NCI-H1092 treated with DMSO at 0.1 percent for 48 hours (cell line): ENCODE data around the gene HSDL2.
"Not testable (repeated sequence)": the region's sequence is repeated elsewhere in the genome, so short reads cannot be mapped to it uniquely, and the experiment has no call there.

ENCODE experiments used
- DNase-seq: peaks from one replicate; lab custom pipeline; 2025; lab: John Stamatoyannopoulos, UW

The HSDL2 gene

DNA sequence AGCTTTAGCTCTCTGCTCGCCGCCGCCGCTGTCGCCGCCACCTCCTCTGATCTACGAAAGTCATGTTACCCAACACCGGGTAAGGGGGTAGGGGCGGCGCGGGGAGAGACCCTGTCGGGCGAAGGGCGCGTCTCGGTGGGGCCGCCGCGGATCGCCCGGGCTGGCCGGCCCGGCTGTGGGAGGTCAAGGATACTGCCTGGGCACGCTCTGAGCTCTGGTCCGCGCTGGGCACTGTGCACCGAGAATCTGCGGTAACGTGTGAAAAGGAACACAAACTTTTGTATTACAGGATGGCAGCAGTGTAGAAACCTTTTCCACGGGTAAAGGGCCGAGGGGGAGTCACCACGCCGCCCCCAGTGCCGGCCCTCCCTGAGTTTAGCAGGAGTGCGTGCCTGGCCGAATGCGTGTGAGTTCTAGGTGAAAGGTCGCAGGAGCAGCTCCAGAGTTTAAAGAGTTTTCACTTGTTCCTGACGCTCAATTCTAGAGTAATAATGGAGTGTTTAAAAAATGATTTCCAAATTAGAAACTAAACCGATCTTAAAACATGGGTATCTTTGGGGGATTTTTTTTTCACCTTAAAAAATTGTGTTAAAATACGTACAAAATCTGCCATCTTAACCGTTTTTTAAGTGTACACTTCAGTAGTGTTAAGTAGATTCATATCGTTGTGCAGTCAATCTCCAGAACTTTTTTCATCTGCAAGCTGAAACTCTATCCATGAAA is at the start of gene HSDL2:
Gene HSDL2 (plus strand): TSS at position 7 of the 723 bp plus-strand sequence. CDS start 56 bp downstream, at position 63.
- DNase-seq = no peak

DNA sequence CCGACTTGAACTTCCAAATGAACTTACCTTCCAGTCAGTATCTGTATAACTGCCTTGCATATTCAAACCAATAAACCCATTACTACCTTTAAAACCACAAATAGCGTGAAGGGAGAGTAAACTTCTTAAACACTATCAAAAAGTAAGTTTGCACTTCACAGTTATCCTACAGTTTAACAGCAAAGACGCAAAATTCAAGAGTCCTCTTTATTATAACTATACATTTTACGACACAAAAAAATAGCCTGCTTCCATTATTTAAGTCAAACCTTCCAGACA is 48.3 kb upstream of the HSDL2 start:
- no peak for DNase-seq

DNA sequence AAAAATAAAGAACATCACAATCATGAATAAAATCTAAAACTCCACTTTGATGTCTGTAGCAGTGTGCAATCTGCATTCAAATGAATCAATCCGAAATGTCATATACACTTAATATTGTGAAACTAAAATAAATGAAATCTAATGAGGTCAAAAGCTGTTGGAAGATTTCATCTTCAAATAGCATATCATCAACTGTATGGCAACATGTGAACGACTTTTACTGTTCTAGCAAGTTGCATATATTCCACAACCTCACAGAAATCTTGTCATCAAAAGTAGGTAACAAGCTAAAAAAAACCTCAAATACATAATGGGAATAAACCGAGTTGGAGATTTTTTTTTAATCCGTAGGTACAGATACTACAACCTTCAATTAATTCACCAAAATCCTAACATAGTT is 47.7 kb upstream of the HSDL2 start:
- peak; percentile 26 for DNase-seq

DNA sequence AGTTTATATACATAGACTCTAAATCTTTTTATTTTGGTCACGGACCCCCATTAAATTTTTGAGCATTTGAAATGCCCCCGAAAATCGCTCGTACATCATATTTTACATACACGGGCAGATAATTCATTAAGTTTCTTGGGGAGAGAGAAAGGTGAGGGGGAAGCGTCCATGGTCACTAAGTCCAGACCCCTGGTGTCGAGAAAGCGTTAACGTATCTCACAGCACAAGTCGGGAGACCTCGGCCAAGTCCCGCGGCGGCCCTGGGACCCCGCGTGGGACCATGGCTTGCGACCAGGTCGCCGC is 47.3 kb upstream of the HSDL2 start:
- no peak for DNase-seq

DNA sequence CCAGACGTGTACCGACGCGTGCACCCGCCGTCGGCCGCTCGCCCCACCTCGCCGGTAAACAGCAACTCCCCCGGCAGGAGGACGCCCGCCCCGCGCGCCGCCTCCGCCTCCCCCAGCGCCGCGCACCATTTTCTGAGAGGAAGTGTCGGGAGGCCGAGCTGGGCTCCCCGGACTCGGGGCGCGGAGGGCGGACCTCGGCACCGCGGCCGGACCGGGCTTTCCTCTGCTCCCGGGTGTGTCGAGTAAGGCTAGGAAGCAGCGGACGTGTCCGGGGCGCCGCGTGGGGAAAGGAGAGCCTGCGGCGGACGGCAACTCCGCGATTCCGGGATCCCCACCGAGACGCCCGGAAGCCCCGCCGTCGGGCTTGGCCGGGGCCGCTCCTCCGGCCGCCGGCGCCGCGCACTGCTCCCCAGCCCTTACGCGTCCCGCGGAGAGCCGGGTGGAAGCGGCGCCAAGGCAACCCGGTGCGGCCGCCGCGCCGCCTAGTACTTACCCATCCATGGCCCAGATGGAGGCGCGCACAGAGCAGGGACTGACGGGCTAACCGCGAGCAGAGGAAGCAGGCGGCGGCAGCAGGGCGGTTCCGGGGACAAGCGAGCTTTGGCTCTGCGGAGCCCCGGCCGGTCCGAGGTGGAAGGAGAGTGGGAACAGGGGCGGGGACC is 46.8 kb upstream of the HSDL2 start, which contains the start of gene PTBP3:
Gene PTBP3 (minus strand): TSS at position 643 of the 662 bp plus-strand sequence. CDS start 35,754 bp downstream, outside the sequence.
- DNase-seq = peak; percentile 70

DNA sequence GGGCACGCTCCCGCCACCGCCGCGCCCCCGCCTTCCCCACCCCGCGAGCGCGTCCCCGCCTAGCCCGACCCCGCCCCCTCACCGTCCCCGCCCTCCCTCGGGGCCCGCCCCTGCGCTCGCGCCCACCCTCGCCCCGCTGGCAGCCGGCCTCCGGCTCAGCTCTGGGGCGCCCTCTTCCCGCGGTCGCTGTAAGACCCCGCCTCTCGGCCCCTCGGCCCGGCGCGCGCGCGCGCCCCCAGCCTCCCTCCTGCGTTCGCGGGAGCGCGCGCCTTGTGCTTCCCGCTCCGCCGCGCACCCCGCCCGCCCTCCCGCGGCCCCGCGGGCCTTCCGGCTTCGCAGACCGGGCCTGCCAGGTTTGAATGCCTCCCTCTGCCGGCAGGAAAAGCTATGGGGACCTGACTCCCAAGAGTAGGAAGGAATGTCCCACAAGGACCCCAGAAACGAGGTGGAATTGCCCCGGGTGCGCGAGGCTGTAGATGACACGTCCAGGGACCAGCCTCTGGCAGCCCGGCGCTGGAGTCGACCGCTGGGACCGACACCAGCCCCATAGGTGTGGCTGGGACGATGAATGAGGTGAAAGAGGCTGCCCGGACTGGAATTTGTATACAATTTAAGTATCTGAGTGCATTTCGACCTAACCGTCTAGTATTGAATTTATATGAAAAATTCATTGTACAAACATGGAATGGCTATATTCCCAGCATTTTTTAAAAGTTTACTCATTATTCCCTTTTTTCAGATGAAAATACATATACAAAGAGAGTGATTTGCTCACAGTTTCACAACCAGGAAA is 46.1 kb upstream of the HSDL2 start:
- DNase-seq = peak; percentile 95

DNA sequence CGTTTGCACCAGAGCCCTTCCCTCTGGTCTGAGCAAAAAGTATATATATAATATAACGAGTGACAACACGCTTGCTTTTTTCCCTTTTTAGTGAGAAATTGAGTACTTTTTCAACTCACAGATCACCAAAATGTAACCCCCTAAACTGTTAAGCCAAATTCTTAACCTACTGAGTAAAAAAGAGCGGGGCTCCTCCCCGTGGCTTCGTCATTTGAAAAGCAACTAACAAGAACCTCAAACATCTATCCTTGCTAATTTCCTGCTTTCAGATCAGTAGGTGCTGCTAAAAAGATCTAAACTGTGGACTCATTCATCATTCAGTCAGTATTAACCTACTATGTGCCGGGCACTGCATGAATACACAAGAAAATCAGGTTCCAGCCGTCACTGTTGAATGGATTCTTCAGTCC is 45.5 kb upstream of the HSDL2 start:
- DNase-seq = no peak

DNA sequence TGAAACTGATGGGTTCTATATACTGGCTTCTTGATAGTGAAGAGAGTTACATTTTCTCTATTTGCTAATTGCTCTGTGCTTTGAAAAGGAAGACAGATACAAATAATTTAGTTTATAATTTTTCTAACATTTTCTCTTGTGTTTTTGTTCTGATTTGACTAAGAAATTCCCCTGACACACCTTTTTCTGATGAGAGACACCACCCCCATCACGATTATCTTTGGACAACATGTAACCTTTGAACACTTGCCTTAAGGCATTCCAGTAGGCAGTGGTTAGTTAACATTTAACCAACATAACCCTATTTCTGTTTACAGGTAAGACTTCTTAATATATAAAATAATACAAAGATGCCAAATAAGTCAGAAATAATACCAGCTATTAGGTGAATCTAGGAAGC is 42.4 kb upstream of the HSDL2 start:
- DNase-seq = no peak

DNA sequence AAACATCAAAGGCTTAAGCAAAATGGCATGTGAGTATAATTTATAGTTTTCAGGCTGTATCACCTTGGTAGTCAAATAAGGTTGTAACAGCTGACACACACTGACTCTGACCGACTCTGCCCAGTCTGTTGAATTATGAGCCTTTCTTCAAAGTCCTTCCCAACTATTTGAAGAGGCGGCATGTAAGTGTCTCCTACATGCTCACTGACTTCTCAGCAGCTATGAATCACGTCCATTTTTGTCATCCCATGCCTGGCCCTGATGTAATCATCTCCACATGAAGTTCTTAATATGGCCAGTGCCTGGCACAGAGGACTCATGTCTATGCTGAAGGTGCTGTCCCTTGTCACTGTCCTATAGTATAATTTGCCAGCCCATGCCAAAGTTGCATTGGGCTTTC is 41.3 kb upstream of the HSDL2 start:
- no peak for DNase-seq

DNA sequence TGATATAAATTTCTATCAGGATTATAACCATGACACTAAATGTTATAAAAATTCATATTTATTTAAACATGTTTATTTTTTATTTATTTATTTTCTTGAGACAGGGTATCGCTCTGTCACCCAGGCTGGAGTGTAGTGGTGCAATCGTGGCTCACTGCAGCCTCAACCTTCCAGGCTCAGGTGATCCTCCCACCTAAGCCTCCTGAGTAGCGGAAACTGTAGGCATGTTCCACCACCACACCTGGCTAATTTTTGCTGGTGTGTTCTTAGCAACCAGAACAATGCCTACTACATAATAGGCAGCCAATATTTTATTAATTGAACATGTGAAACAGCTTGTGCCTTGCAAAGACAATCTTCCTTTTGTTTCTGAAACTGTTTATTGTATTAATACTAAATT is 40.0 kb upstream of the HSDL2 start:
- no peak for DNase-seq

DNA sequence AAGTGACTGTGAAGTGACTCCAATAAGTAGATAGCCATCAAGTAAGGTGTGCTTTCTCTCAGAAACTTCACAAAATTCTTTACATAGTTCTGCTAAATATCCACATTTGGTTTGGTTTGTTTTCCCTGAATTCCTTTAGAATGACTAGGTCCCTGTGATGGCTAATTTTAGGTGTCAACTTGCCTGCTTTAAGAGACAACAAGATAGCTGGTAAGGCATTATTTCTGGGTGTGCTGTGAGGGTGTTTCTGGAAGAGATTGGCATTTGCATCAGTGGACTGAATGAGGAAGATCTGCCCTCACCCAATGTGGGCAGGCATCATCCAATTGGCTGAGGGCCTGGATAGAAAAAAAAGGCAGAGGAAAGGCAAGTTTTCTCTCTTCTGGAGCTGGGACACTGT is 38.2 kb upstream of the HSDL2 start:
- DNase-seq = no peak

DNA sequence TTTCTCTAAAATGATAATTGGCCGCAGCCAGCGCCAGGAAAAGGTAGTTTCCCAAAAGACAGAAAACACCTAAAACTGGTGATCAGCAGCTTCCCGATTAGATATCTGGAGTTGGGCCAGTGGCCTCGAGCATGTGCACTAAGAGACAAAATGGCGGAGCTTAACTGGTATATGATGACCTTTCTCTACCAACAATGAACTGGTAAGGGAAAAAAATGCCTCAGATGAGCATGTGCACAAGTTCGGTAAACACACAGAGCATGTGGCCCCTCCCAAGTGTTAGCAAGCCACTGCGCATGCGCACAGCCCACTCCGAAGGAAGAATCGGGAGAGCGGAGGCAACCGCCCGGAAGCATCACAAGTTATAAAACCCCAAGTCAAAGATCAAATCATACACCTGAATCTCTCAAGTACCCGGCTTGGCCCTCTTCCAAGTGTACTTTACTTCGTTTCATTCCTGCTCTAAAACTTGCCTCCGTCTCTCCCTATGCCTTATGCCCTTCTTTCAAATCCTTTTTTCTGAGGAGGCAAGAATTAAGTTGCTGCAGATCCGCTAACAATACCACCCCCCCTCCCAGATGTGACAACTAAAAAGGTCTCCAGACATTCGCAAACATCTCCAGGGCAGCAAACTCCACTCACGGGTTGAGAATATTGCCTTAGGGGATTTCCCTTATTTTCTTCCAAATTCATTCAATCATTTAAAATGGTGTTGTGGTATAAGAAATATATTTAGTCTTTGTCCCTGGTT is 31.5 kb upstream of the HSDL2 start:
- no peak for DNase-seq

DNA sequence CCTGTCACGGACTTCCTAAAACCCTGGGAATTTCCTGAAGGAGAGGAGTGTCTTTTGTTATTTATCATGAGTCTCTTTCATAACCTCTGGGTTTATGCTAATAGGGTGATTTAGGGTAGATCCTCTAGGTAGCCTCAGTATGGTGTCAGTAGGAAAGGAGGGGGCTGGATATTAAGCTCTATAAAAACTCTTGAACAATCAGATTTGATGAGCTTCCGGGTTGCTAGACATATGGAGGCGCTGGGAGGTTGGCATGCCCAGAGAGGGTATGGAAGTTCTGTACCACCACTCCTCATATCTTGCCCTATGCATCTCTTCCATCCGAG is 30.9 kb upstream of the HSDL2 start:
- no peak for DNase-seq

DNA sequence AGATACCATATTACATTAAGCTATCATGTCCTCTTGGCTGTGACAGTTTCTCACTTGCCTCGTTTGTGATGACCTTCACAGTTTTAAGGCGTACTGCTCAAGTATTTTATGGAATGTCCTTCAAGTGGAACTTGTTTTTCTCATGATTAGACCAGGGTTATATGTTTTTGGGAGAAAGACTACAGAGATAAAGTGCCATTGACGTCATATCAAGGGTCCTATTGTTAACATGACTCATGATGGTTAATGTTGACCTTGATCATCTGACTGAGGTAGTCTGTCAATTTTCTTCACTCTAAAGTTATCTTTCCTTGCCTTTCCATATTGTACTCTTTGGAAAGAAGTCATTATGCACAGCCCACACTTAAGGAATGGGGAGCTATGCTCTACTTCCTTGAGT is 28.7 kb upstream of the HSDL2 start:
- no peak for DNase-seq

DNA sequence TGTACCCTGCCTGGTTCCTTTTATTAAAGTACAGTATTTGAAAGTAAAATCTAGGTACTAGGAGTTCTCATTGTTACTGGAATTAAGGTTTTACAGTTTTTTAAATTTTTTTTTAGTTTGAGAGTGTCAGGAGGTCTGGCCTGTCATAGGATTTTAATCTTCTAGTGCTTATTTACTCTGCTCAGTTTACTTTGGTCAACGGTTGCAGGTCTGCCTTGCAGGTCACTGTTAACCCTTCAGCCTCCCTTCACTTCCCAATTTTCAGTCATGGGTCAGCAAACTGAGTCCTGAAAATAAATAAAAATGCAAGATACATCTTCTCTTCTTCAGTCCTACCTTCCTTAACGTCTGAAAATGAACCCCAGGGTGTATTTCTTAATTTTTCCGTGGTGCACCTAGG is 27.7 kb upstream of the HSDL2 start:
- no peak for DNase-seq

DNA sequence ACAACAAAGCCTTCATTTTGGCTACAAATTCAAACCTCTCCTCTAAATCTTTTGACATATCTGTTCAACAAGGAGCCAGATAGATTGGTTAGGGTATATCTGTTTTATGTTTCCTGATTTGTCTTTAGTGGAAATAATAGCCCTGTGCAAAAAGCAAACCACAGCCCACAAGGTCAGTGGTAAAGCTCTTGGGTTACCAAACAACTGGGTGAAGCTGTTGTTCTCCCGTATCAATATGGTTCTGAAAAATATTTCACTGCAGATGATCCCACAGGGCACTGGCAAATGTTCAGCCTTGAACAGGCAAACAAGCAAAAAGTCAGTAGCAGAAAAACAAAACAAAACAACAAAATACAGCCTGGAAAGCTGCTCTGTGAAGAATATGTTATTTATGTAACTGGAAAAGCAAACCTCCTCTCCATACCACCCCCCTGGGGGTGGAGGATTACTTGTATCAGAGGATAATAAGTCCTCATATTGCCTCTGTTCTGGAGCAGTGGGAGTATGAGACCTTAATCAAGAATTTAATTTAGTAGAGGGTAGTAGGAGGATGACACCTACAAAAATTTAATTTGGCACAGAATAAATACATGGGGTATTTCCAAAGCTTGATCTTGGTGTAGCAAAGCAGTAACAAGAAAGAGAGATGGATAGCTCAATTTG is 25.7 kb upstream of the HSDL2 start:
- no peak for DNase-seq

DNA sequence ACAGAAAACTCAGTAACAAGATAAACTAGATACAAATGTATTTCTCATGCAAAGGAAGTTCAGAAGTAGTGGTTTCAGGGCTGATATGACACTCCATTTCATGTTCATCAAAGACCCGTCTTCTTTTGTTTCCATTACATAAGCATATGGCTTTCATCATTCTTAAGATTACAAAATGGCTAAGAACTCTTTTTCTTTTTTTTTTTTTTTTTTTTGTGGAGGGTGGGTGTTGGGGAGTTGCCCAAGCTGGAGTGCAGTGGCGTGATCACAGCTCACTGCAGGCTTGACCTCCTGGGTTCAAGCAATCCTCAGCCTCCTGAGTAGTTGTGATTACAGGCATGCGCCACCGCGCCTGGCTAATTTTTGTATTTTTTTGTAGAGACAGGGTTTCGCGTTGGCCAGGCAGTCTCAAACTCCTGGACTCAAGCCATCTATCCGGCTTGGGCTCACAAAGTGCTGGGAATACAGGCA is 24.4 kb upstream of the HSDL2 start:
- DNase-seq = no peak

DNA sequence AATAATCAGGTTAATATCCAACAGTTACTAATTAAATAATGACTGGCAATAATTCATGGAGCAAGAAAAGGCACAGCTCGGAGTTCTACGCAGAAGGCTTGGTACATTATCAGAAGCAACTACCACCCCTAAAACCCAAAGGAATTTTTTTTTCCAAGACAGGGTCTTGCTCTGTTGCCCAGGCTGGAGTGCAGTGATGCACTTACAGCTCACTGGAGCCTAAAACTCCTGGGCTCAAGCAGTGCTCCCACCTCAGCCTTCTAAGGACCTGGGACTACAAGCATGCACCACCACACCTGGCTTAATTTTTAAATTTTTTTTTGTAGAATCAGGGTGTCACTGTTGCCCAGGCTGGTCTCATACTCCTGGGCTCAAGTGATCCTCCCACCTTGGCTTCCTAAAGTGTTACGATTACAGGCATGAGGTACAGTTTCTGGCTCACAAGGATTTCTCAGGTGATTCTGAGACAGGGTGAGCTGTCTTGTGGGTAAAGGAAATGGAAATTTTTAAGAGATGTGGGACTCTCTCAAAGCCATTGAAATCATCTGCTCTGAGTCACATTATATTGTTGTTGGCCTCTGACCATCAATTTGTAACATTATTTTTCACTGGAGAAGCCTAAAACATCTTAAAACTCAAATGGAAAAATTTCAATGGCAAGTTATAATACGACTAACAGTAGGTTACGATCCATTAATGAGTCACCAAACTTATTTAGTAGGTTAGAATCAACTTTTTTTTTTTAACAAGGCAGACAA is 19.7 kb upstream of the HSDL2 start:
- DNase-seq = no peak

DNA sequence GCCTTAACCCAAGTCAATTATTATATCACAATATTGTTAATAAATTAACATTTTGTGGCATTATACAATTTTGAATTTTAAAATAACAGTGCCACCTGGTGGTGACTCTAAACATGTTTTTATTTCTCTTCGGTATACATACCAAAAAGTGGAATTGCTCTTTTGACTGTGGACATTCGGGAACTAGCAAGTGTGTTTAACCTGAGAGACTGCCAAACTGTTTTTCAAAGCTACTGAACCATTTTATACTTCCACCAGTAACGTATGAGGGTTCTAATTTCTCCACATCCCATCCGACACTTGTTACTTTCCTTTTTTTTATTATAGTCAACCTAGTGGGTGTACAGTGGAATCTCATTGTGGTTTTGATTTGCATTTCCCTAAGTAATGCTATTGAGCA is 18.3 kb upstream of the HSDL2 start:
- DNase-seq = peak; percentile 28

DNA sequence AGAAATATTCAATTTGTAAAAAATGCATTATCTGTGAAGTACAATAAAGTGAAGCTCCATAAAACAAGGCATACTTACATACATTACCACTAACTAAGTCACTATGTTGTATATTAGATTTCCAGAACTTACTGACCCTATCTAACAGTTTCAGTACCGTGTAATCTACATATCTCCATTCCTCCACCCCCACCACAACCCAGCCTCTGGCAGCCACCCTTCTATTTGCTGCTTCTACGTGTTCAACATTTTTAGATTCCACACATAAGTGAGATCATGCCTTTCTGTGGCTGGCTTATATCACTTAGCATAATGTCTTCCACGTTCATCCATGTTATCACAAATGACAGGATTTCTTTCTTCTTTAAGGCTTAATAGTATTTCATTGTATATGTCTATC is 15.1 kb upstream of the HSDL2 start:
- no peak for DNase-seq

DNA sequence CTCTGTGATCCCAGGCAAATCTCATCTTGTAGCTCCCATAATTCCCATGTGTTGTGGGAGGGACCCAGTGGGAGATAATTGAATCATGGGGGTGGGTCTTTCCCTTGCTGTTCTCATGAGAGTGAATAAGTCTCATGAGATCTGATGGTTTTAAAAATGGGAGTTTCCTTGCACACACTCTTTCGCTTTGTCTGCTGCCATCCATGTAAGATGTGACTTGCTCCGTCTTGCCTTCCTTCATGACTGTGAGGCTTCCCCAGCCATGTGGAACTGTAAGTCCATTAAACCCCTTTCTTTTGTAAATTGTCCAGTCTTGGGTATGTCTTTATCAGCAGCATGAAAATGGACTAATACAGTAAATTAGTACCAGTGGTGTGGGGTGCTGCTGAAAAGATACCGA is 14.7 kb upstream of the HSDL2 start:
- not testable (repeated sequence) for DNase-seq
